ENCODE data around the gene REXO1. TPM values are rescaled to one million over a fixed set of nuclear protein-coding genes. Genes with fewer than 3 reads are reported as not detected.
A peak's percentile ranks its signal among the peaks of the same experiment; 100 is the strongest.

The REXO1 gene
- total and polyA plus RNA-seq, 2 donors from 2014 or later: 12.1 to 36.8 TPM

GRCh38 chr19:1774989-1775772 is 73.1 kb downstream of the REXO1 start:
- Histone ChIP-seq H3K9ac (ENCODE audit: low read length in 3 of 3) (no peak overlapping the region), H3K9me3 (ENCODE audit: control insufficient read depth in 2 of 3, insufficient read depth in 1 of 3, low read length in 3 of 3) (peaks cover 0 to 14% (median 6%) of the 10 kb centered on the region in 3 donors), H3K27me3 (ENCODE audit: control insufficient read depth, insufficient read depth, low read length) (peaks cover 34% of the 10 kb centered on the region), H3K4me3 (ENCODE audit: low read length in 3 of 3) (no peak overlapping the region), H3K27ac (ENCODE audit: low read depth in 2 of 2, low read length in 2 of 2) (no peak overlapping the region), H3K4me1 (ENCODE audit: control insufficient read depth in 2 of 3, insufficient read depth in 2 of 3, low read depth in 1 of 3, low read length in 3 of 3) (no peaks in the 10 kb centered on the region), H3K36me3 (ENCODE audit: control insufficient read depth in 2 of 3, insufficient read depth in 3 of 3, low read length in 3 of 3) (no peaks in the 10 kb centered on the region)
- no peak for FAIRE-seq
- intact Hi-C loops (cut with DNase I): no loop called here
- no peak for DNase-seq
- TF ChIP-seq, protein P1, sequence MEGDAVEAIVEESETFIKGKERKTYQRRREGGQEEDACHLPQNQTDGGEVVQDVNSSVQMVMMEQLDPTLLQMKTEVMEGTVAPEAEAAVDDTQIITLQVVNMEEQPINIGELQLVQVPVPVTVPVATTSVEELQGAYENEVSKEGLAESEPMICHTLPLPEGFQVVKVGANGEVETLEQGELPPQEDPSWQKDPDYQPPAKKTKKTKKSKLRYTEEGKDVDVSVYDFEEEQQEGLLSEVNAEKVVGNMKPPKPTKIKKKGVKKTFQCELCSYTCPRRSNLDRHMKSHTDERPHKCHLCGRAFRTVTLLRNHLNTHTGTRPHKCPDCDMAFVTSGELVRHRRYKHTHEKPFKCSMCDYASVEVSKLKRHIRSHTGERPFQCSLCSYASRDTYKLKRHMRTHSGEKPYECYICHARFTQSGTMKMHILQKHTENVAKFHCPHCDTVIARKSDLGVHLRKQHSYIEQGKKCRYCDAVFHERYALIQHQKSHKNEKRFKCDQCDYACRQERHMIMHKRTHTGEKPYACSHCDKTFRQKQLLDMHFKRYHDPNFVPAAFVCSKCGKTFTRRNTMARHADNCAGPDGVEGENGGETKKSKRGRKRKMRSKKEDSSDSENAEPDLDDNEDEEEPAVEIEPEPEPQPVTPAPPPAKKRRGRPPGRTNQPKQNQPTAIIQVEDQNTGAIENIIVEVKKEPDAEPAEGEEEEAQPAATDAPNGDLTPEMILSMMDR (IDR thresholded peaks at IDR 0.05; ENCODE audit: borderline replicate concordance, extremely low read depth, insufficient read depth): peak; percentile 26

- DNase-seq (peak in 3 of 5 donors; percentile 44 to 79 (median 67)), FAIRE-seq (no peak)
- H3K9me3 ChIP-seq (ENCODE audit: control insufficient read depth in 2 of 3, insufficient read depth in 1 of 3, low read length in 3 of 3): peaks cover 0 to 14% (median 6%) of the 10 kb centered on the region in 3 donors
- H3K4me3 ChIP-seq (ENCODE audit: low read length in 3 of 3): no peak overlapping the region
- intact Hi-C loops (cut with DNase I): no loop called here
- H3K4me1 ChIP-seq (ENCODE audit: control insufficient read depth in 2 of 3, insufficient read depth in 2 of 3, low read depth in 1 of 3, low read length in 3 of 3): no peaks in the 10 kb centered on the region
- no peaks in the 10 kb centered on the region for H3K36me3 ChIP-seq (ENCODE audit: control insufficient read depth in 2 of 3, insufficient read depth in 3 of 3, low read length in 3 of 3)
- no peak overlapping the region for H3K9ac ChIP-seq (ENCODE audit: low read length in 3 of 3)
- H3K27ac ChIP-seq (ENCODE audit: low read depth in 2 of 2, low read length in 2 of 2): no peak overlapping the region
- TF ChIP-seq, protein P1 (IDR thresholded peaks at IDR 0.05; ENCODE audit: borderline replicate concordance, extremely low read depth, insufficient read depth): no peak
- peaks cover 31% of the 10 kb centered on the region for H3K27me3 ChIP-seq (ENCODE audit: control insufficient read depth, insufficient read depth, low read length)
Measured at GRCh38 chr19:1773184-1773583, 75.1 kb downstream of the REXO1 start.

DNA sequence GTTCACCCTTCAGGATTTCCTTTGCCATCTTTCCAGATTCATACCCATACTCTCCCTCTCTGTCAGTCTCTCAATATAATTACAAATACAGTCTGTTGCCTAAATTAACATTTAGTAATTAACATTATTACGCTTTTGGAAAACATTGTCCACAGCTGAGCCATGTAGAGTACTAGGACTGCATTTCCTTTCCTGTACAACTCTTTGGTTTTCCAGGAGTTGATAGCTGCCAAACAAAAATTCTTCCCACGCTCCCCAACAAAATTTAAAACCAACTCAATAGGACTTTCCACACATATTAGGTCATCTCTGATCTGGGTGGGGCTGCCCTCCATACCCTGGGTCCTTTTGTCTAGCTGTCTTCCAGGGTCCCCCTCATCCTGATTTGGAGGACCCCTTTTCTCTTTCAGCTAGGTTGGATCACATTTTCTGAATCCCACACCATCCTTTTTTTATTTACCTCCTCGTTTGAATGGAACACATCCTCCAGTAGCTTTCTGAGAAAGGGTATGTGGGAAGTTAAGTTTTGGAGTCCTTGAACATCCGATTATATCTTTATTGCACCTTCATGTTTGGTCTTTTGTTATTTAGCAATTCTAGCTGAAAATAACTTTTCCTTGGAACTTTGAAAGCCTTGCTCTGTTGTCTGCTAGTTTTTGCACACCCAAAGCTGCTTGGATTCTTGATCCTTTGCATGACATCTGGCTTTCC is 77.3 kb downstream of the REXO1 start:
- FAIRE-seq (no peak), DNase-seq (no peak)
- H3K4me3 ChIP-seq (ENCODE audit: low read length in 3 of 3): no peak overlapping the region
- no peaks in the 10 kb centered on the region for H3K36me3 ChIP-seq (ENCODE audit: control insufficient read depth in 2 of 3, insufficient read depth in 3 of 3, low read length in 3 of 3)
- peaks cover 0 to 14% (median 6%) of the 10 kb centered on the region in 3 donors for H3K9me3 ChIP-seq (ENCODE audit: control insufficient read depth in 2 of 3, insufficient read depth in 1 of 3, low read length in 3 of 3)
- peaks cover 33% of the 10 kb centered on the region for H3K27me3 ChIP-seq (ENCODE audit: control insufficient read depth, insufficient read depth, low read length)
- intact Hi-C loops (cut with DNase I): no loop called here
- H3K9ac ChIP-seq (ENCODE audit: low read length in 3 of 3): no peak overlapping the region
- no peaks in the 10 kb centered on the region for H3K4me1 ChIP-seq (ENCODE audit: control insufficient read depth in 2 of 3, insufficient read depth in 2 of 3, low read depth in 1 of 3, low read length in 3 of 3)
- no peak overlapping the region for H3K27ac ChIP-seq (ENCODE audit: low read depth in 2 of 2, low read length in 2 of 2)
- TF ChIP-seq, protein P1 (IDR thresholded peaks at IDR 0.05; ENCODE audit: borderline replicate concordance, extremely low read depth, insufficient read depth): no peak
